Panc1 (cell line): Measurements from ENCODE around the gene KDM5A. TPM values are rescaled to one million over a fixed set of nuclear protein-coding genes. Genes with fewer than 3 reads are reported as not detected.
"Not testable (repeated sequence)": the region's sequence is repeated elsewhere in the genome, so short reads cannot be mapped to it uniquely, and the experiment has no call there.

ENCODE experiments used
- ATAC-seq: fragments of 200-7000 bp; cut with Tn5 transposase; 2 replicates; pipeline ENCODE4 v1.9.1; 2020; ENCODE audit warnings: mild to moderate bottlenecking, moderate library complexity
- BruUV-seq: library from RNA; stranded (reverse); fragments of 400-500 nt; replicated peaks from 2 replicates; lab custom pipeline; 2021; lab: Mats Ljungman, UMichigan
- CTCF ChIA-PET: fragments of 300-600 bp; sonication (Branson Sonifier 250); formaldehyde crosslinking; loops from one replicate; lab custom pipeline; 2022; ENCODE audit warnings: antibody characterized with exemption; lab: Charles Lee
- POLR2A ChIA-PET: fragments of 300-600 bp; sonication (Branson Sonifier 250); formaldehyde crosslinking; loops from one replicate; lab custom pipeline; 2022; ENCODE audit warnings: antibody characterized with exemption; lab: Charles Lee
- DNase-seq: peaks from one replicate; pipeline ENCODE4 v3.0.0-alpha.2; 2010; ENCODE audit warnings: low read depth, low spot score
- H3K27ac ChIP-seq: 2 replicates; pipeline ENCODE4 v1.5.1; 2011; ENCODE audit warnings: mild to moderate bottlenecking, low read length, inconsistent platforms
- H3K27me3 ChIP-seq: fragments of 200-500 bp; sonication (Bioruptor generic); 2 replicates; pipeline ENCODE4 v1.6.0; 2014; ENCODE audit warnings: low read length, inconsistent platforms; ENCODE audit not compliant: control insufficient read depth, insufficient read depth
- H3K36me3 ChIP-seq: fragments of 200-500 bp; sonication (Bioruptor generic); 2 replicates; pipeline ENCODE4 v1.5.1; 2014; ENCODE audit warnings: inconsistent platforms, mild to moderate bottlenecking, low read length, moderate library complexity; ENCODE audit not compliant: control insufficient read depth, insufficient read depth
- H3K4me1 ChIP-seq: 2 replicates; pipeline ENCODE4 v1.5.1; 2011; ENCODE audit warnings: inconsistent platforms, mild to moderate bottlenecking, low read length, moderate library complexity; ENCODE audit not compliant: control insufficient read depth, insufficient read depth
- H3K4me3 ChIP-seq, 2 experiments: 2 replicates each; pipeline ENCODE4 v1.5.1; 2011 to 2012; ENCODE audit warnings: low read depth in 2 of 2, low read length in 2 of 2, mild to moderate bottlenecking in 2 of 2, inconsistent platforms in 1 of 2, moderate library complexity in 1 of 2
- H3K9me3 ChIP-seq: fragments of 200-500 bp; sonication (Bioruptor generic); 2 replicates; pipeline ENCODE4 v1.5.1; 2014; ENCODE audit warnings: low read depth, mild to moderate bottlenecking, inconsistent platforms, low read length, moderate library complexity; ENCODE audit not compliant: control insufficient read depth, insufficient read depth
- CTCF ChIP-seq: fragments of 450-650 bp; IDR thresholded peaks from 2 replicates; pipeline ENCODE4 v1.5.1; 2017; ENCODE audit warnings: mild to moderate bottlenecking
- POLR2AphosphoS5 ChIP-seq: IDR thresholded peaks from 2 replicates; pipeline ENCODE4 v1.6.1; 2012; ENCODE audit warnings: mild to moderate bottlenecking, low read depth, low read length, moderate library complexity
- REST ChIP-seq, 2 experiments: IDR thresholded peaks; 2 replicates each; pipeline ENCODE4 v1.6.1; 2011 to 2012; ENCODE audit warnings: low read depth in 2 of 2, control low read depth in 1 of 2, low read length in 1 of 2, mild to moderate bottlenecking in 1 of 2, moderate library complexity in 1 of 2; ENCODE audit not compliant: insufficient read depth in 1 of 2
- SIN3A ChIP-seq: IDR thresholded peaks from 2 replicates; pipeline ENCODE4 v1.6.1; 2012; ENCODE audit warnings: low read depth, mild to moderate bottlenecking, low read length, moderate library complexity, borderline replicate concordance; ENCODE audit not compliant: insufficient read depth
- TCF7L2 ChIP-seq: IDR thresholded peaks from 2 replicates; pipeline ENCODE4 v1.6.1; 2011; ENCODE audit warnings: mild to moderate bottlenecking, low read depth, low read length, inconsistent platforms
- in situ Hi-C: cut with HindIII; loops from 2 replicates; pipeline ENCODE4 v1.10.0; 2016; ENCODE audit warnings: low sequenced_read_pairs, low pct_unique_long_range_greater_than_20kb
- intact Hi-C: fragments of 100-400 bp; cut with micrococcal nuclease; formaldehyde crosslinking; loops from one replicate; pipeline ENCODE4 v1.10.0; 2022; ENCODE audit not compliant: unreplicated experiment
- total RNA-seq: library from RNA; stranded (reverse); gene quantifications from one replicate; pipeline ENCODE4 v1.2.1, GENCODE V29; 2021; ENCODE audit not compliant: unreplicated experiment

The KDM5A gene
- total RNA-seq, 1 experiment from 2014 or later = 49.0 TPM

- H3K36me3 ChIP-seq, POLR2A ChIA-PET, H3K4me1 ChIP-seq, DNase-seq, H3K27ac ChIP-seq, H3K9me3 ChIP-seq, in situ Hi-C loops, H3K27me3 ChIP-seq, CTCF ChIA-PET, H3K4me3 ChIP-seq, ATAC-seq, intact Hi-C loops, BruUV-seq: not testable (repeated sequence)
These were observed 89.0 kb downstream of the KDM5A start for GRCh38 chr12:300166-300565.

GRCh38 chr12:299511-299910 lies 89.6 kb downstream of the KDM5A start:
- DNase-seq, POLR2A ChIA-PET, H3K4me1 ChIP-seq, H3K27me3 ChIP-seq, in situ Hi-C loops, intact Hi-C loops, BruUV-seq, H3K36me3 ChIP-seq, H3K9me3 ChIP-seq, CTCF ChIA-PET, H3K27ac ChIP-seq, ATAC-seq, H3K4me3 ChIP-seq: not testable (repeated sequence)

- H3K36me3 ChIP-seq, DNase-seq, H3K4me3 ChIP-seq, H3K9me3 ChIP-seq, POLR2A ChIA-PET, H3K27ac ChIP-seq, in situ Hi-C loops, CTCF ChIA-PET, H3K27me3 ChIP-seq, H3K4me1 ChIP-seq, intact Hi-C loops, ATAC-seq, BruUV-seq: not testable (repeated sequence)
These were observed 91.1 kb downstream of the KDM5A start for GRCh38 chr12:298059-298458.

GRCh38 chr12:295132-295531 lies 94.0 kb downstream of the KDM5A start:
- intact Hi-C loops = no loop called here
- Histone ChIP-seq H3K4me3 (no peak overlapping the region), H3K27ac (no peak overlapping the region), H3K36me3 (no peaks in the 10 kb centered on the region; the same call in none of the 2 replicates), H3K27me3 (no peaks in the 10 kb centered on the region), H3K9me3 (no peaks in the 10 kb centered on the region), H3K4me1 (no peaks in the 10 kb centered on the region)
- DNase-seq = no peak
- POLR2A ChIA-PET = no interaction called here
- TF ChIP-seq SIN3A (no peak), POLR2AphosphoS5 (no peak), CTCF (no peak), REST (IDR thresholded peaks at IDR 0.05; ENCODE audit: insufficient read depth in 1 of 2, low read depth in 2 of 2, low read length in 1 of 2) (no peak), TCF7L2 (no peak)
- in situ Hi-C loops = no loop called here
- no peak for ATAC-seq
- CTCF ChIA-PET = no interaction called here
- BruUV-seq = no TSS peak
